Testis (tissue), 3 donors: ENCODE results near the gene CNTRL. TPM values are rescaled to one million over a fixed set of nuclear protein-coding genes. Genes with fewer than 3 reads are reported as not detected.

Experiments
- DNase-seq: peaks from one replicate; pipeline ENCODE4 v3.0.0-alpha.2; 2019
- H3K27ac ChIP-seq, 2 donors: fragments of 200-600 bp; sonication (generic); one replicate each; pipeline ENCODE4 v1.5.1; 2019
- H3K27me3 ChIP-seq: fragments of 200-600 bp; sonication (generic); one replicate; pipeline ENCODE4 v1.5.1; 2019
- H3K36me3 ChIP-seq: fragments of 200-600 bp; sonication (generic); one replicate; pipeline ENCODE4 v1.5.1; 2017; ENCODE audit warnings: low read depth; ENCODE audit errors: missing control alignments
- H3K4me1 ChIP-seq: fragments of 200-600 bp; sonication (generic); one replicate; pipeline ENCODE4 v1.5.1; 2019
- H3K4me3 ChIP-seq, 2 donors: fragments of 200-600 bp; sonication (generic); one replicate each; pipeline ENCODE4 v1.5.1; 2017 to 2019
- H3K9me3 ChIP-seq: fragments of 200-600 bp; sonication (generic); one replicate; pipeline ENCODE4 v1.5.1; 2017
- POLR2A ChIP-seq: fragments of 450-650 bp; IDR thresholded peaks from one replicate; pipeline ENCODE4 v1.6.1; 2017; ENCODE audit warnings: antibody characterized with exemption, mild to moderate bottlenecking, moderate library complexity
- WGBS, 2 donors: methylation state at CpG; one replicate each; pipeline ENCODE4 v1.1.5; 2018; 5-methylcytosine and 5-hydroxymethylcytosine counted together
- intact Hi-C: fragments of 100-400 bp; cut with DNase I; formaldehyde crosslinking; loops from one replicate; pipeline ENCODE4 v1.15.1; 2023; ENCODE audit warnings: low total_unique reads
- polyA plus RNA-seq: library from polyadenylated mRNA; stranded (reverse); fragments of 350-450 nt; fragmentation: Illumina TruSeq; extraction: RNeasy Lipid Tissue Mini Kit (QIAGEN cat#74804); gene quantifications from one replicate; pipeline ENCODE4 v1.2.3, GENCODE V29; 2014; ENCODE audit warnings: low read depth, low replicate concordance; ENCODE audit not compliant: insufficient read depth
- total RNA-seq, 2 donors: library from RNA; depleted of rRNA; stranded (reverse); fragments of >200 nt; gene quantifications; one replicate each; pipeline ENCODE4 v1.2.3, GENCODE V29; 2016
- TF ChIP-seq, protein P1 (sequence below), 3 experiments: fragments of 450-650 bp in 2 of 3; fragments of 200-600 bp in 1 of 3; sonication (generic) in 1 of 3; IDR thresholded peaks; one replicate each; pipeline ENCODE4 v1.5.1; 2016 to 2019; ENCODE audit warnings: antibody characterized with exemption in 3 of 3, mild to moderate bottlenecking in 2 of 3, moderate library complexity in 1 of 3

CNTRL gene
- total and polyA plus RNA-seq, 3 donors from 2014 or later: 42.4 to 94.7 (median 57.7) TPM

GRCh38 chr9:121069396-121069795 lies 5.4 kb upstream of the CNTRL start:
- H3K27me3 ChIP-seq: no peaks in the 10 kb centered on the region
- peaks cover 5% of the 10 kb centered on the region for H3K4me1 ChIP-seq
- no peaks in the 10 kb centered on the region for H3K36me3 ChIP-seq
- 85 to 93% methylated on average over 1 of the region's 1 CpG for WGBS, 2 donors
- no peaks in the 10 kb centered on the region for H3K9me3 ChIP-seq
- intact Hi-C loops: no loop called here
- TF ChIP-seq, protein P1, sequence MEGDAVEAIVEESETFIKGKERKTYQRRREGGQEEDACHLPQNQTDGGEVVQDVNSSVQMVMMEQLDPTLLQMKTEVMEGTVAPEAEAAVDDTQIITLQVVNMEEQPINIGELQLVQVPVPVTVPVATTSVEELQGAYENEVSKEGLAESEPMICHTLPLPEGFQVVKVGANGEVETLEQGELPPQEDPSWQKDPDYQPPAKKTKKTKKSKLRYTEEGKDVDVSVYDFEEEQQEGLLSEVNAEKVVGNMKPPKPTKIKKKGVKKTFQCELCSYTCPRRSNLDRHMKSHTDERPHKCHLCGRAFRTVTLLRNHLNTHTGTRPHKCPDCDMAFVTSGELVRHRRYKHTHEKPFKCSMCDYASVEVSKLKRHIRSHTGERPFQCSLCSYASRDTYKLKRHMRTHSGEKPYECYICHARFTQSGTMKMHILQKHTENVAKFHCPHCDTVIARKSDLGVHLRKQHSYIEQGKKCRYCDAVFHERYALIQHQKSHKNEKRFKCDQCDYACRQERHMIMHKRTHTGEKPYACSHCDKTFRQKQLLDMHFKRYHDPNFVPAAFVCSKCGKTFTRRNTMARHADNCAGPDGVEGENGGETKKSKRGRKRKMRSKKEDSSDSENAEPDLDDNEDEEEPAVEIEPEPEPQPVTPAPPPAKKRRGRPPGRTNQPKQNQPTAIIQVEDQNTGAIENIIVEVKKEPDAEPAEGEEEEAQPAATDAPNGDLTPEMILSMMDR (IDR thresholded peaks at IDR 0.05): no peak
- no peak for TF ChIP-seq POLR2A
- H3K4me3 ChIP-seq: no peak overlapping the region
- H3K27ac ChIP-seq: no peak overlapping the region
- no peak for DNase-seq

DNA sequence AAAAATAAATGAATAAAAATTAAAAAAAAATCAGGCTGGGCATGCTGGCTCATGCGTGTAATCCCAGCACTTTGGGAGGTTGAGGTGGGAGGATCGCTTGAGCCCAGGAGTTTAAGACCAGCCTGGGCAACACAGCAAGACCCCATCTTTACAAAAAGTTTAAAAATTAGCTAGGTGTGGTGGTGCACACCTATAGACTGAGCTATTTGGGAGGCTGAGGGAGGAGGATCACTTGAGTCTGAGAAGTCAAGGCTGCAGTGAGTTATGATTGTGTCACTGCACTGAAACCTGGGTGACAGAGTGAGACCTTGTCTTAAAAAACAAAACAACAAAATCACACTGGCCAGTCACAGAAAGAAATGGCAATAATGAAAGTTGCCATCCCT lies 3.4 kb upstream of the CNTRL start:
- H3K4me1 ChIP-seq: peaks cover 5% of the 10 kb centered on the region
- no peaks in the 10 kb centered on the region for H3K9me3 ChIP-seq
- H3K27me3 ChIP-seq: no peaks in the 10 kb centered on the region
- intact Hi-C loops: no loop called here
- WGBS, 2 donors: 88 to 95% methylated on average over 2 of the region's 2 CpGs
- TF ChIP-seq, protein P1 (IDR thresholded peaks at IDR 0.05): no peak
- TF ChIP-seq POLR2A: no peak
- no peak for DNase-seq
- peak overlapping the region in 1 of 2 donors; percentile 51 for H3K27ac ChIP-seq
- peak overlapping the region; percentile 12 to 38 for H3K4me3 ChIP-seq
- no peaks in the 10 kb centered on the region for H3K36me3 ChIP-seq

GRCh38 chr9:121071756-121072421 lies 2.9 kb upstream of the CNTRL start:
- no peaks in the 10 kb centered on the region for H3K36me3 ChIP-seq
- WGBS, 2 donors: 32% methylated on average over 16 of the region's 16 CpGs
- H3K4me3 ChIP-seq: peak overlapping the region; percentile 12 to 38
- DNase-seq: peak; percentile 37
- peak overlapping the region in 1 of 2 donors; percentile 51 for H3K27ac ChIP-seq
- no peaks in the 10 kb centered on the region for H3K27me3 ChIP-seq
- peaks cover 5% of the 10 kb centered on the region for H3K4me1 ChIP-seq
- H3K9me3 ChIP-seq: no peaks in the 10 kb centered on the region
- TF ChIP-seq POLR2A: no peak
- TF ChIP-seq, protein P1 (IDR thresholded peaks at IDR 0.05): peak in 1 of 3 experiments; percentile 14
- intact Hi-C loops: no loop called here

DNA sequence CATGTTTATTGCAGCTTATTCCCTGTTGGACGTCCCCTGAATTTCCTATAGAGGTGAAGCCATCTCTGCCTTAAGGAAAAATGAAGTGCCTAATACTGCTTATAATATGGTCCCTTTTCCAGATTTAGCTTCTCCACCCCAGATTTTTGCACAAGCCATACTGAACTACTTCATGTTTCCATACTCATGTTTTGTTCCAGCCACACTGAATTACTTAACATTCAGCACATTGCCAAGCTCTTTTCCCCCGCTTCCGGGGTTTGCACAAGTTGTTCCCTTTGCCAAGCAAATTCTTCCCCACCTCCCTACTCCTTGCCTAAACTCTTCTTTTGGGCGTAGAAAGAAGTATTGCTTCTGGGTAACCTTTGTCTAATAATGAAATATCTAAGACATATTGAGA lies 1.7 kb upstream of the CNTRL start:
- no peaks in the 10 kb centered on the region for H3K9me3 ChIP-seq
- H3K27me3 ChIP-seq: no peaks in the 10 kb centered on the region
- DNase-seq: peak; percentile 52
- WGBS, 2 donors: 34 to 42% methylated on average over 4 of the region's 4 CpGs
- no peak overlapping the region for H3K4me3 ChIP-seq
- intact Hi-C loops: no loop called here
- peak overlapping the region in 1 of 2 donors; percentile 51 for H3K27ac ChIP-seq
- TF ChIP-seq POLR2A: no peak
- TF ChIP-seq, protein P1 (IDR thresholded peaks at IDR 0.05): no peak
- no peaks in the 10 kb centered on the region for H3K36me3 ChIP-seq
- peaks cover 5% of the 10 kb centered on the region for H3K4me1 ChIP-seq
